K562 (cell line): Measurements from ENCODE around the gene KDM2B. TPM values are rescaled to one million over a fixed set of nuclear protein-coding genes. Genes with fewer than 3 reads are reported as not detected.

Source experiments
- CBX3 ChIP-seq, 2 experiments: IDR thresholded peaks; 1 replicate in 1 of 2; 2 replicates in 1 of 2; pipeline ENCODE4 v1.6.1; 2012; ENCODE audit warnings: inconsistent platforms in 2 of 2, low read length in 2 of 2, borderline replicate concordance in 1 of 2, control low read depth in 1 of 2
- GTF2B ChIP-seq: IDR thresholded peaks from 2 replicates; pipeline ENCODE4 v1.6.1; 2011; ENCODE audit not compliant: insufficient read length; ENCODE audit errors: extremely low read depth
- ILF3 ChIP-seq: fragments of 450-650 bp; IDR thresholded peaks from 2 replicates; pipeline ENCODE4 v1.6.1; 2018; ENCODE audit warnings: antibody characterized with exemption, mild to moderate bottlenecking, moderate library complexity, borderline replicate concordance
- MEF2A ChIP-seq: IDR thresholded peaks from 2 replicates; pipeline ENCODE4 v1.6.1; 2011; ENCODE audit warnings: low read depth, mild to moderate bottlenecking, low read length, moderate library complexity; ENCODE audit not compliant: control insufficient read depth
- NFIX ChIP-seq: fragments of 250-450 bp; sonication (Bioruptor Pico); IDR thresholded peaks from 2 replicates; pipeline ENCODE4 v1.4.0; 2020; ENCODE audit warnings: low read depth, mild to moderate bottlenecking, moderate library complexity
- NUFIP1 ChIP-seq: fragments of 450-650 bp; IDR thresholded peaks from 2 replicates; pipeline ENCODE4 v1.6.1; 2018; ENCODE audit not compliant: partially characterized antibody
- PHF8 ChIP-seq: fragments of 200-600 bp; sonication (generic); IDR thresholded peaks from 2 replicates; pipeline ENCODE4 v1.6.1; 2012; ENCODE audit warnings: mixed run types, mild to moderate bottlenecking, inconsistent platforms, low read length, moderate library complexity, borderline replicate concordance
- PRMT5 ChIP-seq: sonication (generic); formaldehyde crosslinking; IDR thresholded peaks from 2 replicates; pipeline ENCODE4 v1.5.0; 2020; ENCODE audit warnings: missing genetic modification reagents
- RBFOX2 ChIP-seq: fragments of 200-400 bp; formaldehyde crosslinking; IDR thresholded peaks from 2 replicates; pipeline ENCODE4 v1.6.1; 2017; ENCODE audit warnings: low read depth, mild to moderate bottlenecking, low read length, moderate library complexity
- RBM17 ChIP-seq: fragments of 200-400 bp; formaldehyde crosslinking; IDR thresholded peaks from 2 replicates; pipeline ENCODE4 v1.6.1; 2017; ENCODE audit warnings: low read depth, mild to moderate bottlenecking, low read length, borderline replicate concordance
- REST ChIP-seq, 2 experiments: fragments of 450-650 bp; formaldehyde crosslinking in 1 of 2; IDR thresholded peaks; 2 replicates each; pipeline versions ENCODE4 v1.4.0 to v1.6.1; 2014 to 2020; ENCODE audit warnings: mild to moderate bottlenecking in 2 of 2, borderline replicate concordance in 1 of 2, low read depth in 1 of 2
- SRSF1 ChIP-seq: fragments of 200-400 bp; formaldehyde crosslinking; IDR thresholded peaks from 2 replicates; pipeline ENCODE4 v1.6.1; 2017; ENCODE audit warnings: mild to moderate bottlenecking, low read depth, low read length, moderate library complexity
- TARDBP ChIP-seq: fragments of 450-650 bp; IDR thresholded peaks from 2 replicates; pipeline ENCODE4 v1.6.1; 2016
- ZFPM2 ChIP-seq: fragments of 250-450 bp; sonication (Bioruptor Pico); IDR thresholded peaks from 2 replicates; pipeline ENCODE4 v1.5.1; 2022; ENCODE audit warnings: mild to moderate bottlenecking
- ZNF197 ChIP-seq: fragments of 200-800 bp; sonication (Bioruptor generic); IDR thresholded peaks from 2 replicates; pipeline ENCODE4 v1.6.1; 2016; ENCODE audit warnings: low read depth, missing genetic modification characterization, missing compliant biosample characterization
- ZNF740 ChIP-seq, 3 experiments: fragments of 200-800 bp in 1 of 3; sonication (Bioruptor generic) in 1 of 3; sonication (generic) in 1 of 3; formaldehyde crosslinking in 1 of 3; IDR thresholded peaks; 2 replicates each; pipeline versions ENCODE4 v1.6.1 to v1.8.0; 2016 to 2022; ENCODE audit warnings: mild to moderate bottlenecking in 2 of 3, missing compliant biosample characterization in 2 of 3, missing genetic modification characterization in 2 of 3, missing genetic modification reagents in 1 of 3
- ZSCAN29 ChIP-seq: fragments of 450-650 bp; IDR thresholded peaks from 2 replicates; pipeline ENCODE4 v1.6.1; 2017
- polyA plus RNA-seq, 8 experiments: library from polyadenylated mRNA; depleted of rRNA in 4 of 8; stranded (reverse) in 5 of 8; unstranded in 3 of 8; fragments of >200 nt; fragmentation: Nextera tagmentation in 2 of 8; fragmentation: Illumina TruSeq in 1 of 8; extraction: Ambion mirVana in 2 of 8; extraction: Trizol in 1 of 8; gene quantifications; 2 replicates each; pipeline versions ENCODE4 v1.2.1 to v1.2.3, GENCODE V29; 2011 to 2014; ENCODE audit warnings: inconsistent platforms in 1 of 8, missing spikeins in 1 of 8
- total RNA-seq, 7 experiments: library from RNA; depleted of rRNA in 6 of 7; stranded (reverse); fragments of >200 nt in 6 of 7; fragmentation: Illumina TruSeq in 2 of 7; extraction: Trizol in 2 of 7; gene quantifications; 2 replicates each; pipeline versions ENCODE4 v1.2.1 to v1.2.3, GENCODE V29; 2011 to 2021; ENCODE audit warnings: low replicate concordance in 1 of 7

Gene KDM2B
- total and polyA plus RNA-seq, 9 of the 15 experiments (the other 6 are each of a cell fraction or from before 2014, with no cell fraction given) = 7.4 to 50.5 (median 22.5) TPM

- TF ChIP-seq RBM17 (no peak), SRSF1 (no peak), ILF3 (no peak), ZFPM2 (CRISPR knock-in tag) (no peak), ZSCAN29 (no peak), ZNF740 (CRISPR knock-in tag; IDR thresholded peaks at IDR 0.05) (peak; percentile 93), ZNF740 (tag; IDR thresholded peaks at IDR 0.05) (peak in 1 of 2 experiments; percentile 97; a peak in 2 of 4 replicates), PHF8 (peak; percentile 43; the same call in 1 of the 2 replicates), GTF2B (no peak), PRMT5 (CRISPR knock-in tag) (no peak), NUFIP1 (no peak), MEF2A (no peak), NFIX (CRISPR knock-in tag) (no peak), REST (IDR thresholded peaks at IDR 0.05; ENCODE audit: borderline replicate concordance) (no peak), REST (CRISPR knock-in tag; IDR thresholded peaks at IDR 0.05; ENCODE audit: low read depth) (no peak), TARDBP (no peak), RBFOX2 (peak; percentile 71), CBX3 (IDR thresholded peaks at IDR 0.05; ENCODE audit: borderline replicate concordance in 1 of 2, low read length in 2 of 2) (no peak), ZNF197 (CRISPR knock-in tag) (no peak)
Observed at GRCh38 chr12:121579981-121580868, 598 bp downstream of the KDM2B start (continued).
